Testis (tissue), 2 donors: ENCODE data around the gene DCXR.
A peak's percentile ranks its signal among the peaks of the same experiment; 100 is the strongest.

Experiments used
- POLR2A ChIP-seq: fragments of 450-650 bp; IDR thresholded peaks from one replicate; pipeline ENCODE4 v1.6.1; 2017; ENCODE audit warnings: antibody characterized with exemption, mild to moderate bottlenecking, moderate library complexity
- TF ChIP-seq, protein P1 (sequence below), 3 experiments: fragments of 450-650 bp in 2 of 3; fragments of 200-600 bp in 1 of 3; sonication (generic) in 1 of 3; IDR thresholded peaks; one replicate each; pipeline ENCODE4 v1.5.1; 2016 to 2019; ENCODE audit warnings: antibody characterized with exemption in 3 of 3, mild to moderate bottlenecking in 2 of 3, moderate library complexity in 1 of 3

- TF ChIP-seq, protein P1, sequence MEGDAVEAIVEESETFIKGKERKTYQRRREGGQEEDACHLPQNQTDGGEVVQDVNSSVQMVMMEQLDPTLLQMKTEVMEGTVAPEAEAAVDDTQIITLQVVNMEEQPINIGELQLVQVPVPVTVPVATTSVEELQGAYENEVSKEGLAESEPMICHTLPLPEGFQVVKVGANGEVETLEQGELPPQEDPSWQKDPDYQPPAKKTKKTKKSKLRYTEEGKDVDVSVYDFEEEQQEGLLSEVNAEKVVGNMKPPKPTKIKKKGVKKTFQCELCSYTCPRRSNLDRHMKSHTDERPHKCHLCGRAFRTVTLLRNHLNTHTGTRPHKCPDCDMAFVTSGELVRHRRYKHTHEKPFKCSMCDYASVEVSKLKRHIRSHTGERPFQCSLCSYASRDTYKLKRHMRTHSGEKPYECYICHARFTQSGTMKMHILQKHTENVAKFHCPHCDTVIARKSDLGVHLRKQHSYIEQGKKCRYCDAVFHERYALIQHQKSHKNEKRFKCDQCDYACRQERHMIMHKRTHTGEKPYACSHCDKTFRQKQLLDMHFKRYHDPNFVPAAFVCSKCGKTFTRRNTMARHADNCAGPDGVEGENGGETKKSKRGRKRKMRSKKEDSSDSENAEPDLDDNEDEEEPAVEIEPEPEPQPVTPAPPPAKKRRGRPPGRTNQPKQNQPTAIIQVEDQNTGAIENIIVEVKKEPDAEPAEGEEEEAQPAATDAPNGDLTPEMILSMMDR (IDR thresholded peaks at IDR 0.05), result peak; percentile 90 to 98 (median 90)
- no peak for TF ChIP-seq POLR2A
Observed at GRCh38 chr17:82030470-82031302, 6.8 kb downstream of the DCXR start.
